ENCODE data around the gene CFL2.

Gene CFL2

DNA sequence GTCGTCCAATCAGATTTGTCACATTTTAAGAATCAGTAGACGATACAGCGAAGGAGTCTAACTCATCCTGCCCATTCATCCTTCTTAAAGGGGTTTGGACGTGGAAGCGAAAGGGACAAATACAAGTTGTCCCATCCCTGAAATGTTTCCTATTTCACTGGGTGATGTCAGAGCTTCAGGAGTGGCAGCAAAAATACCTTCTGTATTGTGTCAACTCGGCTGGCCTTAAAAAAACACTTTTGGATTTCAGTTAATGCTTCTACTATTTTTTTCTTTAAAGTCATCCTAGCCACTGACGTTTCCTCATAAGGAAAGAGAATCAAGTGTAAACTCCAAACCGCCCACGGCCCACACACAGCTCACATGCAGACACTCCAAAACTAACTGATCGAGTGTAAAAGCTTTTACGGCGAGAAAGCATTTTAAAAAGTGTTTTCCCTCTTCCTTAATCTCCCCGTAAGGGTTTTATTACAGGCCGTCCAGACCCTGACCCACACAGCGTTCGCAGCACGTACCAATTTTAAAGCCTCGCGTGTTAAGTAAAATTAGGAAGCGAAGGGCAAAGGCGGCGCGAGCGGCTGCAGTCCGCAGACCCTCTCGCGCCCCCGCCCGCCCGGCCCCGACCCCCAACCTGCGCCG, 593 bp downstream of the CFL2 start:
- TF ChIP-seq CTCF (IDR thresholded peaks at IDR 0.05; ENCODE audit: low read depth, low read length) (no peak), MYC (IDR thresholded peaks at IDR 0.05; ENCODE audit: low read depth, low read length) (no peak), POLR2A (IDR thresholded peaks at IDR 0.05; ENCODE audit: extremely low read depth, insufficient read length) (no peak), MAX (IDR thresholded peaks at IDR 0.05; ENCODE audit: low read depth, low read length) (0 out of 2 replicates have a peak, but pooled peaks have one; percentile 28)
- peak; percentile 45 for DNase-seq (ENCODE audit: low read depth)
- H3K4me3 ChIP-seq (ENCODE audit: low read depth, low read length): peak overlapping the region; percentile 73

- no peak for TF ChIP-seq CTCF (IDR thresholded peaks at IDR 0.05; ENCODE audit: low read depth, low read length)
- TF ChIP-seq MYC (IDR thresholded peaks at IDR 0.05; ENCODE audit: low read depth, low read length): no peak
- TF ChIP-seq POLR2A (IDR thresholded peaks at IDR 0.05; ENCODE audit: extremely low read depth, insufficient read length): no peak
- no peak for TF ChIP-seq MAX (IDR thresholded peaks at IDR 0.05; ENCODE audit: low read depth, low read length)
- DNase-seq (ENCODE audit: low read depth): no peak
- H3K4me3 ChIP-seq (ENCODE audit: low read depth, low read length): peak overlapping the region; percentile 73
Observed at GRCh38 chr14:34713122-34713680, 1.2 kb downstream of the CFL2 start.

DNA sequence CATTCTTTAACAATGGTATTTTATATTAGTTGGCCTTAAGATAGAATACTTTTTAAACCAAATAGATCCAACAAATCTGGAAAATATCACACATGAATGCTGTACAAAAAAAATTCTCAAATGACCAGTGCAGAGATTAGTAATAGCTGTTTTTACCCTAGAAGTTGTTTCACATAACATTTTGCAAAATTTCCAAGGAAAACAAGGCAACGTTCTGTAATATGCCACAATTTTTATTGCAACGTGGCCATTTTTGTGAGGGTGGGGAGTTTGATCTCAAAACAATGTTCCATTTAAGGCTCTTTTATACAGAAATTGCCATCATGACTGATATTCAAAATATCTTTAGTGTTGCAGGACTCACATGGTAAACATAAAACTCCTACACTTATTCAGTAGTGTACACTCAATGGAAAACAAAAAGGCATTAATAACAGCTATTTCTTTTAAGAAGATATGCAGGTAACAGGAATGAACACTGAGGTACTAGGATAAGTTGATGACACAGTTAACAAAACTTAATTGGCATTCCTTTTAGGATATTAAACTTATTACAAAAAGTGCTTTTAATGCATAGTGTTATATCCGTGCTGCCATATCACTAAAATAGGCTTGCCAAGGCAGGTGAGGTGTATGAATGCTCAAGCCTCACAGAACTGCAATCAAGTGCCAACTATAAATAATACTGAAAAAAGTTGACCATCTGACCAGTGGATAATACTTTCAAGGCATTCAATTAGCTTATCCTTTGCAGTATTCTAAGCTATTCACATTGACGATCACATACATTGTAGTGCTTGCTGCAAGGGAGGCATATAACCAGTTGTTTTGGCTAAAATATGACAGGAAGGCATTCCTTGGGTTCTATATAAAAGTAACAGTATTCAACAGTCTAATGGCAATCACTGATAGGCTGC, 2.3 kb downstream of the CFL2 start:
- no peak for TF ChIP-seq MAX (IDR thresholded peaks at IDR 0.05; ENCODE audit: low read depth, low read length)
- TF ChIP-seq MYC (IDR thresholded peaks at IDR 0.05; ENCODE audit: low read depth, low read length): no peak
- TF ChIP-seq POLR2A (IDR thresholded peaks at IDR 0.05; ENCODE audit: extremely low read depth, insufficient read length): no peak
- TF ChIP-seq CTCF (IDR thresholded peaks at IDR 0.05; ENCODE audit: low read depth, low read length): no peak
- H3K4me3 ChIP-seq (ENCODE audit: low read depth, low read length): no peak overlapping the region
- no peak for DNase-seq (ENCODE audit: low read depth)

DNA sequence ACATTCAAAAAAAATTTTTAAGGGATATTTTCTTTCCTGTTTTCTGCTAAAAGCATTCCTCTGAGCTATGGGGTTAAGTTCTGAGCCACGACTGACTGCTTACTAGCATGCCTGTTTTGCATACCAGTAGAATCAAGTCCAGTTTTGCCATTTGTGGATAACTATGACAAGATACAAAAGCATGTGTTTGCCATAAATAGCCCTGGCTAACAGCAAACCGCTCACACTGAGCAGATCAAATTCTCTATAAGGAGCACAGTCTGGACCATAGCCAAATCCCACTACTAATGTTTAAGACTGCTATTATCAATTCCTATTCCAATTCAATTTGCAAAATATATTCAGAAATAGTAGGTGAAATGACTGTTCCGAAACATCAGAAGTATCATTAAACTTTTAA, 3.2 kb downstream of the CFL2 start:
- DNase-seq (ENCODE audit: low read depth): no peak
- no peak overlapping the region for H3K4me3 ChIP-seq (ENCODE audit: low read depth, low read length)
- no peak for TF ChIP-seq CTCF (IDR thresholded peaks at IDR 0.05; ENCODE audit: low read depth, low read length)
- TF ChIP-seq MYC (IDR thresholded peaks at IDR 0.05; ENCODE audit: low read depth, low read length): no peak
- TF ChIP-seq MAX (IDR thresholded peaks at IDR 0.05; ENCODE audit: low read depth, low read length): no peak
- TF ChIP-seq POLR2A (IDR thresholded peaks at IDR 0.05; ENCODE audit: extremely low read depth, insufficient read length): no peak

GRCh38 chr14:34710744-34711143, 3.6 kb downstream of the CFL2 start:
- TF ChIP-seq CTCF (IDR thresholded peaks at IDR 0.05; ENCODE audit: low read depth, low read length) (no peak), POLR2A (IDR thresholded peaks at IDR 0.05; ENCODE audit: extremely low read depth, insufficient read length) (no peak), MAX (IDR thresholded peaks at IDR 0.05; ENCODE audit: low read depth, low read length) (no peak), MYC (IDR thresholded peaks at IDR 0.05; ENCODE audit: low read depth, low read length) (no peak)
- no peak for DNase-seq (ENCODE audit: low read depth)
- H3K4me3 ChIP-seq (ENCODE audit: low read depth, low read length): no peak overlapping the region
